ENCODE results near the gene CPB1. TPM values are rescaled to one million over a fixed set of nuclear protein-coding genes. Genes with fewer than 3 reads are reported as not detected.

The CPB1 gene
- polyA plus RNA-seq, 1 experiment = not detected

DNA sequence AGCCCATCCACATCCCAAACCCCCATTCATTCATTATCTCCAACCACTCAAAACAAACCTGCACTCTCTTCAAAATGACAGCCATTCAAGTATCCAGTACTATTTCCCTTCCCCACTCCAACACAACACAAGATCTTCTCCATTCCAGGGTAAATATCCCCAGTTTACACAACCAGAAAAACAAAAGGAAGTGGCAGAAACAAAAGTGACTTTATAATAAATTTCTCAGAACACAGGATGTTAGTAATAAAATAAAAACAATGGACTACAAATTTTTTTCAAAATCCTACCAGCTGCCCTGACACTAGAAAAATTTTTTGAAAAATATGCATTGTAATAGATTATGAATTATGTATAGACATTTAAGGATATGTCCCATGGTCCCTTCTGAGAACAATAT lies 51.6 kb downstream of the CPB1 start:
- ChIA-PET POLR2A (no interaction called here), CTCF (interaction anchor here (1.3 to 2.3 kb wide), 2 partner anchors 17 to 19 kb away, joined by 3 to 7 read pairs; no protein-coding TSS in a partner anchor)
- TF ChIP-seq, protein P1, sequence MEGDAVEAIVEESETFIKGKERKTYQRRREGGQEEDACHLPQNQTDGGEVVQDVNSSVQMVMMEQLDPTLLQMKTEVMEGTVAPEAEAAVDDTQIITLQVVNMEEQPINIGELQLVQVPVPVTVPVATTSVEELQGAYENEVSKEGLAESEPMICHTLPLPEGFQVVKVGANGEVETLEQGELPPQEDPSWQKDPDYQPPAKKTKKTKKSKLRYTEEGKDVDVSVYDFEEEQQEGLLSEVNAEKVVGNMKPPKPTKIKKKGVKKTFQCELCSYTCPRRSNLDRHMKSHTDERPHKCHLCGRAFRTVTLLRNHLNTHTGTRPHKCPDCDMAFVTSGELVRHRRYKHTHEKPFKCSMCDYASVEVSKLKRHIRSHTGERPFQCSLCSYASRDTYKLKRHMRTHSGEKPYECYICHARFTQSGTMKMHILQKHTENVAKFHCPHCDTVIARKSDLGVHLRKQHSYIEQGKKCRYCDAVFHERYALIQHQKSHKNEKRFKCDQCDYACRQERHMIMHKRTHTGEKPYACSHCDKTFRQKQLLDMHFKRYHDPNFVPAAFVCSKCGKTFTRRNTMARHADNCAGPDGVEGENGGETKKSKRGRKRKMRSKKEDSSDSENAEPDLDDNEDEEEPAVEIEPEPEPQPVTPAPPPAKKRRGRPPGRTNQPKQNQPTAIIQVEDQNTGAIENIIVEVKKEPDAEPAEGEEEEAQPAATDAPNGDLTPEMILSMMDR (IDR thresholded peaks at IDR 0.05; ENCODE audit: low read depth, low read length) = no peak

DNA sequence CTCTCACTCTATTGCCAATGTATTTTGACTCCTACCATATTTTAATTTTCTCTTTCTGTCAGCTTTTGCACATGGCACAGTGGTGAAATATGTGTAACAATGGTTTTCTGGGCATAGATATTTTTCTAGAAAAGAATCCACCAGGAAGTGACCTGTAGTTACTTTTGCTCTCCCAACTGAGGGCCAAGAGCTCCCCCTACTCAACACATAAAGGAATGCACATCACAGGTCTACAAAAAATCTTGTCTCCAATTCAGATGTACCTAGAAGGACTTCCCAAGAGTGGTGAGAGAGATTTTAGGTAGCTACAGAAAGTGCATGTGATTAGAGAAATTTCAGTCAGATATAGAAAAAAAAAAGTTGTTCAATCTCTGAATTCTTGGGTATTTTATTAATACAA lies 53.1 kb downstream of the CPB1 start:
- H3K27ac ChIP-seq (ENCODE audit: low read depth, low read length) = no peak overlapping the region
- POLR2A ChIA-PET = no interaction called here
- TF ChIP-seq, protein P1 (IDR thresholded peaks at IDR 0.05; ENCODE audit: low read depth, low read length) = no peak
- no peak overlapping the region for H3K4me3 ChIP-seq (ENCODE audit: low read depth, low read length)
- CTCF ChIA-PET = interaction anchor here (0.9 to 1.6 kb wide), 5 partner anchors 18 to 67 kb away, joined by 3 to 4 read pairs (median 3); no protein-coding TSS in a partner anchor
- H3K27me3 ChIP-seq (ENCODE audit: control insufficient read depth, insufficient read depth, low read length) = no peaks in the 10 kb centered on the region
- DNase-seq (ENCODE audit: low read depth, low spot score) = no peak
- H3K9me3 ChIP-seq (ENCODE audit: control insufficient read depth, insufficient read depth, low read length) = no peaks in the 10 kb centered on the region

More for the DNA sequence above, 51.6 kb downstream of the CPB1 start:
- H3K27ac ChIP-seq (ENCODE audit: low read depth, low read length) = no peak overlapping the region
- no peaks in the 10 kb centered on the region for H3K27me3 ChIP-seq (ENCODE audit: control insufficient read depth, insufficient read depth, low read length)
- H3K4me3 ChIP-seq (ENCODE audit: low read depth, low read length) = no peak overlapping the region
- DNase-seq (ENCODE audit: low read depth, low spot score) = no peak
- no peaks in the 10 kb centered on the region for H3K9me3 ChIP-seq (ENCODE audit: control insufficient read depth, insufficient read depth, low read length)

DNA sequence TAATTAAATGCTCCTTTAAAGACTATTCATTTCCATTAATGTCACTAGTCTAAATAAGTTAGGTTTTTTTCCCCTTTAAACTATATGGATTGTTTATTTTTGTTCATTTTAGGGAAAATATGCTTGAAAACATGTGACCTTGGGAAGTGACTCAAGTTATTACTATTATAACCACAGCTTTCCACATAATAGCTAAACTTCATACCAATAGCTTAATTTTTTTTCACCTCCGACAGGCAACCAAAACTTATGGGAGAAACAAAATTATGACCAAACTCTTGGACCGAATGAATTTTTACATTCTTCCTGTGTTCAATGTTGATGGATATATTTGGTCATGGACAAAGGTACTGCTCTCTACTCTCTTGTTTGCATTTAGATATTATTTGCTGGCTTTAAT lies 53.7 kb downstream of the CPB1 start:
- ChIA-PET CTCF (interaction anchor here (0.9 to 1.6 kb wide), 5 partner anchors 19 to 935 kb away, joined by 3 to 4 read pairs (median 3); no protein-coding TSS in a partner anchor), POLR2A (no interaction called here)
- Histone ChIP-seq H3K27me3 (ENCODE audit: control insufficient read depth, insufficient read depth, low read length) (no peaks in the 10 kb centered on the region), H3K4me3 (ENCODE audit: low read depth, low read length) (no peak overlapping the region), H3K27ac (ENCODE audit: low read depth, low read length) (no peak overlapping the region), H3K9me3 (ENCODE audit: control insufficient read depth, insufficient read depth, low read length) (no peaks in the 10 kb centered on the region)
- DNase-seq (ENCODE audit: low read depth, low spot score) = no peak
- TF ChIP-seq, protein P1 (IDR thresholded peaks at IDR 0.05; ENCODE audit: low read depth, low read length) = no peak

DNA sequence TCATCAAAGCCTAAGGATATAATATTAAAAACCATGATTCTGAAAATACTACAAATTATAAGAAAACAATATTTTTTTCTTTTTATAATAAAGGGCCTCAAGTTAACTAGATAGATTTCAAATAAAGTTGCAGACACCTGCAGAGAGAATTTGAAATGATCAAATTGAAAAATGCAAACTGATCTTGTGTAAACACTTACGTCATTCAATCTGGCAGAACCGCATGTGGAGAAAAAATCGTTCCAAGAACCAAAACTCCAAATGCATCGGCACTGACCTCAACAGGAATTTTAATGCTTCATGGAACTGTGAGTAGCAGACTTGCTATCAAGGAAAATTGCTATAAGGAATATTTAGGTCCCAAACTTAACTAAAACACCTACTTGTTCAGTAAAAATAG lies 54.7 kb downstream of the CPB1 start:
- TF ChIP-seq, protein P1 (IDR thresholded peaks at IDR 0.05; ENCODE audit: low read depth, low read length) = no peak
- Histone ChIP-seq H3K27ac (ENCODE audit: low read depth, low read length) (no peak overlapping the region), H3K9me3 (ENCODE audit: control insufficient read depth, insufficient read depth, low read length) (no peaks in the 10 kb centered on the region), H3K4me3 (ENCODE audit: low read depth, low read length) (no peak overlapping the region), H3K27me3 (ENCODE audit: control insufficient read depth, insufficient read depth, low read length) (no peaks in the 10 kb centered on the region)
- POLR2A ChIA-PET = no interaction called here
- CTCF ChIA-PET = interaction anchor here (0.6 to 1.5 kb wide), 2 partner anchors 73 to 936 kb away, joined by 3 to 7 read pairs; no protein-coding TSS in a partner anchor
- DNase-seq (ENCODE audit: low read depth, low spot score) = no peak

DNA sequence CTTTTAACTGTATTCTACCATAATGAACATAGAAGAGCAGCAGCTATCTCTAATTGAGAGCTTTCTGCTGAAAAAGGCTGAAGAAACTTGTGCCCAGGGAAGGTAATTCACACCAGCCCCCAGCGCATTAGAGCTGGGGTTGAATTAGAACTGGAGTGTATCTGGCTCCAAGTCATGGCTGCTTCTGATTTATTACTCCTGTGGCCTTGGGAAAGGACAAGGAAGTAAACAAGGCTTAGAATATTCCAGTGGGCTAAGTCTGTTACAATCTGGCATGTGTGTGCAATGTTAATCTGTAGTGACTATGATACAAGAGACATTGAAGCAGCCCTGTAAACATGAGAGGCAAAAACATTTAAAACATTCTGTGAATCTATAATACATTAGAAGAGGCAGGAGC lies 55.6 kb downstream of the CPB1 start:
- ChIA-PET CTCF (no interaction called here), POLR2A (no interaction called here)
- TF ChIP-seq, protein P1 (IDR thresholded peaks at IDR 0.05; ENCODE audit: low read depth, low read length) = no peak

More for the DNA sequence above, 55.6 kb downstream of the CPB1 start:
- Histone ChIP-seq H3K9me3 (ENCODE audit: control insufficient read depth, insufficient read depth, low read length) (no peaks in the 10 kb centered on the region), H3K27ac (ENCODE audit: low read depth, low read length) (no peak overlapping the region), H3K27me3 (ENCODE audit: control insufficient read depth, insufficient read depth, low read length) (no peaks in the 10 kb centered on the region), H3K4me3 (ENCODE audit: low read depth, low read length) (no peak overlapping the region)
- DNase-seq (ENCODE audit: low read depth, low spot score) = no peak
